PC-9 (cell line): ENCODE results near the gene PTPN21. TPM values are rescaled to one million over a fixed set of nuclear protein-coding genes. Genes with fewer than 3 reads are reported as not detected.

Source experiments
- BruUV-seq: library from RNA; stranded (reverse); fragments of 400-500 nt; replicated peaks from 2 replicates; lab custom pipeline; 2021; lab: Mats Ljungman, UMichigan
- CTCF ChIA-PET: fragments of 300-600 bp; sonication (Branson Sonifier 250); formaldehyde crosslinking; loops from one replicate; lab custom pipeline; 2022; ENCODE audit warnings: antibody characterized with exemption; lab: Charles Lee
- POLR2A ChIA-PET: fragments of 300-600 bp; sonication (Branson Sonifier 250); formaldehyde crosslinking; loops from one replicate; lab custom pipeline; 2022; ENCODE audit warnings: antibody characterized with exemption; ENCODE audit not compliant: unreplicated experiment; lab: Charles Lee
- DNase-seq, 2 experiments: peaks; one replicate each; pipeline versions ENCODE4 v3.0.0 to v3.0.0-alpha.2; 2015 to 2022; ENCODE audit warnings: mixed read lengths in 1 of 2
- H2AFZ ChIP-seq: fragments of 200-600 bp; sonication (generic); 2 replicates; pipeline ENCODE4 v1.8.1; 2017; ENCODE audit warnings: antibody characterized with exemption
- H3F3A ChIP-seq: fragments of 200-600 bp; sonication (generic); 2 replicates; pipeline ENCODE4 v1.8.1; 2017; ENCODE audit warnings: antibody characterized with exemption, mild to moderate bottlenecking, low read depth; ENCODE audit not compliant: insufficient read depth
- H3K27ac ChIP-seq: fragments of 200-600 bp; sonication (generic); 2 replicates; pipeline ENCODE4 v1.6.1; 2016; ENCODE audit warnings: mixed run types
- H3K27me3 ChIP-seq: fragments of 200-600 bp; sonication (generic); 2 replicates; pipeline ENCODE4 v1.6.1; 2016; ENCODE audit warnings: low read depth, mixed run types; ENCODE audit not compliant: insufficient read depth
- H3K36me3 ChIP-seq: fragments of 200-600 bp; sonication (generic); 2 replicates; pipeline ENCODE4 v1.6.1; 2016; ENCODE audit warnings: low read depth, mixed run types
- H3K4me1 ChIP-seq: fragments of 200-600 bp; sonication (generic); replicated peaks from 2 replicates; pipeline ENCODE4 v1.6.1; 2016; ENCODE audit warnings: mixed run types; ENCODE audit not compliant: insufficient read depth
- H3K4me2 ChIP-seq: fragments of 200-600 bp; sonication (generic); 2 replicates; pipeline ENCODE4 v1.6.1; 2017; ENCODE audit warnings: mixed run types
- H3K4me3 ChIP-seq: fragments of 200-600 bp; sonication (generic); 2 replicates; pipeline ENCODE4 v1.6.1; 2016; ENCODE audit warnings: mixed run types
- H3K79me2 ChIP-seq: fragments of 200-600 bp; sonication (generic); 2 replicates; pipeline ENCODE4 v1.6.1; 2017; ENCODE audit warnings: low read depth, mixed run types
- H3K9me2 ChIP-seq: fragments of 200-600 bp; sonication (generic); 2 replicates; pipeline ENCODE4 v1.8.1; 2017; ENCODE audit warnings: mild to moderate bottlenecking; ENCODE audit not compliant: insufficient read depth
- H3K9me3 ChIP-seq: fragments of 200-600 bp; sonication (generic); 2 replicates; pipeline ENCODE4 v1.8.1; 2016; ENCODE audit warnings: low read depth; ENCODE audit not compliant: insufficient read depth
- H4K20me1 ChIP-seq: fragments of 200-600 bp; sonication (generic); 2 replicates; pipeline ENCODE4 v1.8.1; 2017; ENCODE audit not compliant: insufficient read depth
- CTCF ChIP-seq: fragments of 200-600 bp; sonication (generic); conservative IDR thresholded peaks from 2 replicates; pipeline ENCODE4 v1.6.1; 2017; ENCODE audit warnings: mixed run types, antibody characterized with exemption, mild to moderate bottlenecking, moderate library complexity
- EZH2 ChIP-seq: fragments of 200-600 bp; sonication (generic); IDR thresholded peaks from 2 replicates; pipeline ENCODE4 v1.8.0; 2017; ENCODE audit warnings: antibody characterized with exemption, low read depth
- intact Hi-C: fragments of 100-400 bp; cut with micrococcal nuclease; formaldehyde crosslinking; loops from one replicate; pipeline ENCODE4 v1.10.0; 2022; ENCODE audit not compliant: unreplicated experiment
- total RNA-seq: library from RNA; stranded (reverse); gene quantifications from 2 replicates; pipeline ENCODE4 v1.2.3, GENCODE V29; 2021

PTPN21 gene
- total RNA-seq, 1 experiment from 2014 or later: 4.0 TPM

- H3K79me2 ChIP-seq: no peaks in the 10 kb centered on the region
- H3K9me2 ChIP-seq: no peaks in the 10 kb centered on the region
- POLR2A ChIA-PET: no interaction called here
- no peaks in the 10 kb centered on the region for H3F3A ChIP-seq
- no peak for TF ChIP-seq EZH2
- TF ChIP-seq CTCF: no peak
- no peak overlapping the region for H2AFZ ChIP-seq
- no peak for DNase-seq
- no peaks in the 10 kb centered on the region for H3K36me3 ChIP-seq
- H3K4me1 ChIP-seq: no peaks in the 10 kb centered on the region
- H4K20me1 ChIP-seq: no peaks in the 10 kb centered on the region
- CTCF ChIA-PET: no interaction called here
- H3K4me2 ChIP-seq: no peak overlapping the region
- no TSS peak for BruUV-seq
- H3K27ac ChIP-seq: no peak overlapping the region
- intact Hi-C loops: no loop called here
- H3K4me3 ChIP-seq: no peak overlapping the region
- H3K9me3 ChIP-seq: no peaks in the 10 kb centered on the region
- H3K27me3 ChIP-seq: no peaks in the 10 kb centered on the region
Measured at GRCh38 chr14:88477513-88478250, 77.1 kb downstream of the PTPN21 start.

- Histone ChIP-seq H3K4me2 (no peak overlapping the region), H3K27me3 (no peaks in the 10 kb centered on the region), H3K27ac (no peak overlapping the region), H4K20me1 (no peaks in the 10 kb centered on the region), H3F3A (no peaks in the 10 kb centered on the region), H2AFZ (no peak overlapping the region), H3K36me3 (no peaks in the 10 kb centered on the region), H3K9me2 (no peaks in the 10 kb centered on the region), H3K4me1 (no peaks in the 10 kb centered on the region), H3K79me2 (no peaks in the 10 kb centered on the region), H3K9me3 (no peaks in the 10 kb centered on the region), H3K4me3 (no peak overlapping the region)
- intact Hi-C loops: no loop called here
- DNase-seq: no peak
- ChIA-PET CTCF (no interaction called here), POLR2A (no interaction called here)
- BruUV-seq: no TSS peak
- TF ChIP-seq CTCF: no peak
- TF ChIP-seq EZH2: no peak
Measured at GRCh38 chr14:88476825-88477224, 78.0 kb downstream of the PTPN21 start.

- no peaks in the 10 kb centered on the region for H3K36me3 ChIP-seq
- no peak overlapping the region for H2AFZ ChIP-seq
- ChIA-PET POLR2A (no interaction called here), CTCF (no interaction called here)
- H3K4me1 ChIP-seq: no peaks in the 10 kb centered on the region
- intact Hi-C loops: no loop called here
- DNase-seq: no peak
- no peaks in the 10 kb centered on the region for H3K27me3 ChIP-seq
- TF ChIP-seq CTCF: no peak
- no peak for TF ChIP-seq EZH2
- no TSS peak for BruUV-seq
- no peak overlapping the region for H3K27ac ChIP-seq
- H3K9me2 ChIP-seq: no peaks in the 10 kb centered on the region
- no peak overlapping the region for H3K4me3 ChIP-seq
- H3K9me3 ChIP-seq: no peaks in the 10 kb centered on the region
- H4K20me1 ChIP-seq: no peaks in the 10 kb centered on the region
- H3K4me2 ChIP-seq: no peak overlapping the region
- no peaks in the 10 kb centered on the region for H3F3A ChIP-seq
- no peaks in the 10 kb centered on the region for H3K79me2 ChIP-seq
Measured at GRCh38 chr14:88476214-88476774, 78.5 kb downstream of the PTPN21 start.
